Ramos (cell line): ENCODE data around the gene CDH11.

Source experiments
- in situ Hi-C: fragments of 300-500 bp; cut with MboI; formaldehyde crosslinking; loops from one replicate; pipeline ENCODE4 v1.14.3; 2022; ENCODE audit warnings: low sequenced_read_pairs; ENCODE audit not compliant: unreplicated experiment

CDH11 gene

DNA sequence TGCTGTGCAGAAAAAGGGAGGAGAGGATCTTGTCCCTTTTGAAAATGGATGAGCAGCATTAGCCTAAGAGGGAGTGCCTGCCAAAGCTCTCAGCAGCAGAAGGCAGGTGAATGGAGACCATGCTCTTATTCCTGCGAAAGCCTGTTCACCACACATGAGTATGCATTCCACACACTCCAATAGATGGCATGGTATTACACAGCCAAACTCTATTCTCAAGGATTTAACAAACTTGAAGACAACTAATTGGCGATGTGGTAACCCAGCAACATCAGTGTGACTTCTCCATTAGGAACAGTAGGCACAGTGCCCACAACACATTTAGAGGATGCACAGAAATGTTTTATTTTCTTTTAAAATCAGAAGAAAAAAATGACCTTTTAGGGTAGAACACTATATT lies 77.8 kb downstream of the CDH11 start:
- in situ Hi-C loops = no loop called here

DNA sequence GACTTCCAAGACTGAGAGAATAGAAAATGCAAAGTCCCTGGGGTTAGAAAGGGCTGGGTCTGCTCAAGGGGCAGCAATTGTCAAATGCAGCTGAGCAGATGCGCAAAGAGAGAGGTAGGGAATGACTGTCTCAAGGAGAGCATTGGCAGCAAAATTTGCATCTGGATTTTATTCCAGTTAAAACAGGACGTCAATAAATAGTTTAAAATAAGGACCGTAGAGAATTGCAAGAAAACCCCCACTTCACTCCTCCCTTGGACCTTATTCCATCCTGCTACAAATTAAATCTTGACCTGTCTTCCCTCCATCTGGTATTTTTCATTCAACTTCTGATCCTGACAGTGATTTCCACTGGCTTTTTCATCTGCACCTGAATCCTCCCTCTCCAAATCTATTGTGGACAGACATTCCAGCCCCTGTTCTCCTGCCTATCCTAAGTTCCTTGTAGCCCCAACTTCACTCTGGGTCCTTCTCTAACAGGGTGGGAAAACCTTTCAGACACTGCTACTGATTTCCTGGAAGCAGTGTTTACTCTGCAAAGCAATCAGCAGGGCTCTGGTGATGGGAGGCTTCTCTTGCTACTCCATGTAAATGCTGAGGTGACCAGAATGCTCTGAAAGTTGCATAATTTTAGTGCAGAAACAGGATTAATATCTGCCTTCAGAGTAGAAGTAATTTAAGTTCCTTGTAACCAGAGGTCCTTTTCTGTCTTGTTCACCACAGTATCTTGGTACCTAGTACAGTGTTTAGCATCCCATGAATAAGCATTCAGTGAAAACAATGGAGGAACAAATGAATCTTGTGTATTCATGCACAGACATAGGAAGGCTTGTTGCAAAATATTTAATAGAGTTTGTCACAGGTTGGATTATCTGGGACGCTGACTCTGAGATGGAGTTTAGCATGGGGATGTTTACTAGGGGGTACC lies 79.2 kb downstream of the CDH11 start:
- in situ Hi-C loops = no loop called here

DNA sequence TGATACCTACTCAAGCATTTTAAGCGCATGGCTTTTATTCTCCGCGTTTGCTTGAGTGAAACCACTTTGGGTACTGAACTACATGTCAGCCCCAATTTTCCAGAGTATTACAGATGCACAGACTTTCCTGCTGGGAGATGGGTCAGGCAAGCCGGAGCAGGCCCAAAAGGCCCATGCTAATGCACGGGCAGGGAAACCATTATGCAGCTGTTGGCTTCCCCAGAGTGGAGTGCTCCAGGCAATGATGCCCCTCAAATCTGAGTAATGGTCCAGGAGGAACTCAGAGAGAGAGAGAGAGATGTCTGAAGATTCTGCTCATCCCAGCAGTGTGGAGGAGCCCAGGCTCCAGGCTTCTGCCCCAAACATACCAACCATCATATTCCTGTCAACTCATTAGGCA lies 80.2 kb downstream of the CDH11 start:
- in situ Hi-C loops = no loop called here

DNA sequence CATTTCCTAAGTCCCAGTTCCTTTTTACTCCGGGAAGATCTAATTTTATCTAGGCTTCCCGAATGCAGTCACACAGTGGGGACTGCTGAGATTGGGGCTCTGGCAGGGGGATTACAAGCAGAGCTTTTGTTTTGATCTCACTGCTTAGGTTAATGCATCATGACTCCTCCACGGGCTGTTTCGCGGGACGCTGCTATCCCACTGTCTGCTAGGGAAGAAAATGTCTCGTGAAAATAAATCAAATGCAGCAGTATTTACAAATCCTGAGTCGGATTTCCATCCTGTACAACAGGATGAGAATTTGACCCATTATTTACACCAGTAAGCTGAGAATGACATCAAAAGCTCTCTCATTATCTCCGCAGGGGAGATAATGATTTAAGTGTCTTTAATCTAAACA lies 83.8 kb downstream of the CDH11 start:
- in situ Hi-C loops = no loop called here

DNA sequence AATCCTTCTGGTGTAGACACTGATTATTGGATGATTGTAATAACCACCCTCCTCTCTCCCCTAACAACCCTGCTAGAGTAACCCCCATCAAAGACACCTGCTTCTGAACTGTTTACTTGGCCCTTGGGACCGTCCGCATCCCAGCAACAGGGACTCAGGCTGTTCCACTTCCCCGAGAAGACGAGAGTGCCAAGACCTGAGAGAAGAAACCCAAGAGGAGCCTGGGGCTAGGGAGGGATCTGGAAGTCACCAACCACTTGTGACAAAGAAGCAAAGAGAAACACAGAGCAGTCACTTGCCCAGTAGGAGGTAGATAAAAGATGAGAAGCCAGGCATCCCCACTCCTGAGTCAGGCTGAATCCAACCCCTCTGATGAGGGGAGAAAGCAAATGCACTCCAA lies 84.3 kb downstream of the CDH11 start:
- in situ Hi-C loops = no loop called here

DNA sequence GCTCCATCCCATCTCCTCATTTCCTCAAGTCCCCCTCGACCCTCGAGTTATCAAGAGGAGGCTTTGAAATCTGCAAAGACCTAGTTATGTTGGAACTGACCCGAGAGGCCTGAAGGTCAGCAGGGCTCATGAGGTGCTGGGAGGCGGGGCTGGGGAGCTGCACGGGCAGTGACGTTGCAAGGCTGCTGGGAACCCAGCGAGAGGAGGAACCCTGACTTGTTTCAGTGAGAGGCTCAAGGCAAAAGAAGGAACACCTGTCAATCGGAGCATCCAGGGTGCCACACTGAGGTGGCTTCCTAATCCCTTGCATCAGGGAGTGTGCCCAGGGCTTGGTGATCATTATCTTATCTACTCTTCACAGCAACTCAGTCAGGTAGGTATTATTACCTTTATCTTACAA lies 86.9 kb downstream of the CDH11 start:
- in situ Hi-C loops = no loop called here

DNA sequence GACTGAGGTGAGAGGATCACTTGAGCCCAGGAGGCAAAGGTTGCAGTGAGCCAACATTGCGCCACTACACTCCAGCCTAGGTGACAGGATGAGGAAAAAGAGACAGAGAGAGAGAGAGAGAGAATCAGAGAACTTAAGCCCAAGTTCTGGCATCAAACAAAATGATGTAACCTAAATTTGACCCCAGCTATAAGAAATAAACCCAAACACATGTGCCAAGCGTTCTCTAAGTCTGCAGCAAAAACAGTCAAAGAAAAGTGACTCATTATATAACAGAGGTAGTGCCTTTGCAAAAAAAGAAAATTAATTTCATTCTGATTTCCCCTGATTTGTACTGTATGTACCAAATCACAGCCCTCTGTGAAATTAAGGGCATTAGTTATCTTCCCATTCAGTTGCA lies 89.5 kb downstream of the CDH11 start:
- in situ Hi-C loops = no loop called here

DNA sequence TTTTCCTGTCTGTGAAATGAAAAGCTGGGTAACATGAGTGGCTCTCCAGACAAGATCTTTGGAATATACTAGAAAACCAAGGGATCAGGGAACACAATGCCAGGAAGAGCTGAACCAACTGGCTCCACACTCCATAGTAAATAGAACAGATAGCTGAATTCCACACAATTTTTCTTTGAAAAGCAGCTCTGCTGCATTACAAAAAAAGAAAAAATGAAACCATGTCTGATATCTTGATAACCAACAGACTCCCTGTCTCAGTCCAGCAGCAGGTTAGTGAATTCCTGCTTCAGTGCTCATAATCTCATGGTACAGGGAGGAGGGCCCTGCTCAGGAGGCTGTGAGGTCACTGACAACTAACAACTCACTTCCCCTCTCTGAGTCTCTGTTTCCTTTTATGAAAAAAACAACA lies 97.1 kb downstream of the CDH11 start:
- in situ Hi-C loops = no loop called here

DNA sequence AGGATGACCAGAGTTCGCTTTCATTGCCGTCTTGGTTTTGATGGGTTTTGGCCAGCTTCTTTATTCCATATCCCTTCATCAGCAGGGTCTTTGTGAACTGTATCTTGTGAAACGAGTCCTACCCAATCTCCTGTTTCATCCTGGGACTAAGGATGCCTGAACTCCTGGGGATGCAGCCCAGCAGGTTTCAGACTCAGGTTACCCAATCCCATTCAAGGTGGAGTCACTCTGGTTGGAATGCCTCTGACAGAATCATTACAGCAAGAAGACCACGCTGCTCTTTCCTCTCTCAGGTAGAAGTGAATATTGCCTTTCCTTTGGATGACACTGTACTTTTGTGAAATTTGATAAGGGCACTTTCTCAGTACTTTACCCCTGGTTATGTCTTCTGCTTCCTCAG lies 98.1 kb downstream of the CDH11 start:
- in situ Hi-C loops = no loop called here

DNA sequence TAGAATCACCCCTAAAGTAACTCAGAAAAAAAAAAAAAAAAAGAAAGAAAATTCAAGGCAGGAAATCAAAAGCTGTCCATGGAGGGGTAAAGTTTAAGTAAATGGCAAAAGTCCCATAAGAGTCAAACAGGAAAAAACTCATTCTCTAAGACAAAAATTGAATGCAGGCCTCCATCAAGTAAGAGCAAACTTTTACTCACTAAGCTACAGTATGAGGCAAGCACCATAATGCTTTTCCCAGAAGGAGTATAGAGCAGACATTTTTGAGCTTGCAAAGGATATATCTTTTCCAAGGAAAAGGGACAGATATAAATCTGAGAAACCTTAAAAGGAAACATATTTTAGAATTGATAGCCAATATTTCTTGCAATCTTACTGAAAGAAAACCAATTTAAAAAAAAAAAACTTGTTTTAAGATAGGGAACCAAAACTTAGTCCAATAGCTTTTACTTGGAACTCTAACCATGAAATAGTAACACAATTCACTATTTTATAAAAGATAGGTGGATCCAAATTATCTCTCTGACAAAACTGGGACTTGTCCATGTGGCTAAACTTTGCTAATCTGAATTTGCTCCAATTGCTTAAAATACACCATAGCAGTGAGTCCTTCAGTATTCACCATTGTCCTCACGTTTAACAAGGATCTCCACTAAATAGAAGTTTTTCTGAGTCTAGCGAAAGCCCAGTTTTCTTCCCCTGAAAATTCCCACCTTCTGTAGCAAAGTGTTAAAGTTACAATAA lies 99.8 kb downstream of the CDH11 start:
- in situ Hi-C loops = no loop called here

DNA sequence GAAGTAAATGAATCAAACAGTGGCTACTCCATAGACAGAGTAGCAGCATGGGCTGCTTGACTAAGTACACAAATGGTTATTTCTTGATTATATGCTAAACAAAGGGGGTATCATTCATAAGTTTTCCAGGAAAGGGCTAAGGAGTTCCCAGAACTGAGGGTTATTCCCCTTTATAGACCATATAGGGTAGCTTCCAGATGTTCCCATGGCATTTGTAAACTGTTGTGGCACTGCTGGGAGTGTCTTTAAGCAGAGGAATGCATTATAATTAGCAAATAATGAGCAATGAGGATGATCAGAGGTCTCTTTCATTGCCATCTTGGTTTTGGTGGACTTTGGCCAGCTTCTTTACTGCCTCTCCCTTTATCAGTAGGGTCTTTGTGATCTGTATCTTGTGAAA lies 105.1 kb downstream of the CDH11 start:
- in situ Hi-C loops = no loop called here

DNA sequence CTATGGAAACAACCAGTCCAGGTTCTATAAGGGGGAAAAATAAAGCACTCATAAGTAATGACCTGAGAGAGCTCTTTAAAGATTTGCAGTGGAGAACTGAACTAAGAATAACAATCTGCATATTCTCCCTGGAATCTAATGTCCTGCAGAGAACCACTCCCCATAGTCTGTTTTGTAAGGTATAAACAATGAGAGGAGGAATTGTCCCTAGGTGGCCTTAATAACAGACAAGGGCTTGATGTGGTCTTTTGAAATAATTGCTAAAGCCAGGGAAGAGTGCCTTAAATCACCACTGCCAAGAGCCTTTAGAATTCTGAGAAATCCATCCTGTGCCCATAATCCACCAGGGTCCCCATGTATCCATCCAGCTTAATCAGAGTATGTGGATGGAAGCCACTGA lies 106.3 kb downstream of the CDH11 start:
- in situ Hi-C loops = no loop called here

DNA sequence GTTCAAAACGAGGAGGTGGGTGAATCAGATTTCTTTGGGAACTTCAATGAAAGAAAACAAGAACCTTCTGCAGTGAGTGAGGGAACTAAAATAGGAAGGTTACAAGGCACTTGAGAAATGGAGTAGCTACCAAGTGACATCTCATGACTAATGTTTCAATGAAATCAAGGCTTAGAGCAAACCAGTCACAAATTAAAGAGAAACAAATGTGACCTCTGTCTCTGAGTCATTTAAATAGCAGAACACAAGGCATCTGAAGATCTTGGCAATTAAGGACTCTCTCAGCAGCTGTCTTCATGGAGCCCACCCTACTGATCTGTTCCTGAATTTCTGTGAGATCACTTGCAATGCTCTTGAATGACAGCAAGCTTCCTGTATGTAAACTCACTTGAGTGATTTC lies 109.5 kb downstream of the CDH11 start:
- in situ Hi-C loops = no loop called here

DNA sequence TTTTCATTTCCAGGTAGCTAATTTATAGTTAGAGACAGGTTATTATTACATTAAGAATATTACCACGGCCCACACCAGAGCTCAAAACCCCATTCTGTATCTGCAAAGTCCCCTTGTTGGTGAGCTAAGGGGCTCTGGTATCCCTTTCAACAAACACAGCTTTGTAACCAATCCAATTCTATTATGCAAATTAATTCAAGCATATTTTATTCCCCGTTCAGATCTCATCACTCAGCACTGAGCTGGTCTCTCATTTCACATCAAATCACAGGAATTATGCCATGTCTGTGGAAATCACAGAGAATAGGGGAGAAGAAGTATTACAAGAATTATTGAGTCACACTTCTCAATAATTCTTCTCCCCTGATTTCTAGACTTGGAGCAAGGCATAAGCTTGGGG lies 111.7 kb downstream of the CDH11 start:
- in situ Hi-C loops = no loop called here

DNA sequence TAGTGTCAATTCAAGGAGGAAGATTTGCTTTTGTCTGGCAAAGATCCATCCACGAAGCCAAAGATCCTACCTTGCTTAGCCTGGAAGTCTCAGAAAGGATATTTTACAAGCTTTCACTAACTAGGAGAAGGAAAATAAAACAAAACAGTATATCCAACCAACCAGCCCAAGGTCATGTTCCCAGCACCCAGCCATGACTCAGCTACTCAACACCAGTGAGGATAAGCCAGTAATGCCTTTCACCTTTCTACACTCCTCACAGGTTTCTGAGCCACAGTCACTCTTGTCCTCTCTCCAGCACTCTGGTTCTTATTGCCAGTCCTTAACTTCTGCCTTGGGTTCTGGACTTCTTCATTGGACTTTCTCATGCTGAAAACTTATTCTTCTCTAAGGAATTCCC lies 116.2 kb downstream of the CDH11 start:
- in situ Hi-C loops = no loop called here

DNA sequence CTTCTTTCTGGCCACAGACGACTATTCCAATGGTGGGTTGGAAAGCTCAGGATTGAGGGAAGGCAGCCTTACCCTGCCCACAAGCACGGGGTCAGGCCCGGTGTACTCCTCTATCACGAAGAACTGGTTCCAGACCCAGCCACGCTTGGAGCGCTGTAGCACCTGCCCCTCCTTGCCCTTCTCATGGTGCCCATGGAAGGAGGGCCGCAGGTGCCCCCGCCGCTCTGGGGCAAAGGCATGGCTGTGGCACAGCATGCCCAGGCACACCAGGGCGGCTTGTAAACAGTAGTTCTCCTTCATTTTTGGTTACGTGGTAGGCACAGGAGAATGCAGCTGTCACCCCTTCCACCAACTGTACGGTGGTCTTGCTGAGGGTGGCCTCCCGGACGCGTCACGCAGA lies 117.3 kb downstream of the CDH11 start:
- in situ Hi-C loops = no loop called here

DNA sequence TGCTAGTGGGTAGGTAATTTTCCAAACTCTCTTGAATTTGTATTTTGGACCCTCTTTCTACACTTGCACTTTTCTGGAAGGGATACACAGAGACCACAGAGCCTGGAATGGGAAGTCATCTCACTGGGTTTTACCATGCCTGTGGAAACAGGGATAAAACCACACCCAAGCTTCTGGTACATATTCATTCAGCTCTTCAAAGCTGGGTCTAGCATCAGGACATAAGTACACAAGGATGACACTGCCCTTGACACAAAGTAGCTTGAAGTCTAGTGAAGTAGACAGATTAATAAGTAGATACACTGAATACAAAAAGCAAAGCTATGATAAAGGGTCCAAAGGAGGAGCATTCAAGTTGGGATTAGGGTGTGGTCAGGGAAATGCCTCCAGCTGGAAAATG lies 118.2 kb downstream of the CDH11 start:
- in situ Hi-C loops = no loop called here

DNA sequence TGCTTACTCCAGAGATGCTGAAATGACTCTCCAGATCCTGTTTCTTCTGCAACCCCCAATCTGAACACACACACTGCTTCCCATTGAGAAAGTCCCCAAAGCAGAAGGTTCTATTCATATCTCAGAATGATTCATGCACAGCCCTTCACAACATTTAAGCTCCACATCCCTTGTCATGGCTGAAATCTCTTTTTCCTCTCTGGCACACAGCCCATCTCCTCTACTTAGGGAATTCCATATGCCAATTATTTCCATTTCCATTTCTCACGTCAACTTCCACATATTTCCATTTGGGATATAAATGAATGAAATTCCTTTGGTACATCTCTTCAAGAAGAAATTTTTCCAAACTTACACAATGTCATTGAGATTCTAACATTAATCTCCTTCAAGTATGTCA lies 119.6 kb downstream of the CDH11 start:
- in situ Hi-C loops = no loop called here

DNA sequence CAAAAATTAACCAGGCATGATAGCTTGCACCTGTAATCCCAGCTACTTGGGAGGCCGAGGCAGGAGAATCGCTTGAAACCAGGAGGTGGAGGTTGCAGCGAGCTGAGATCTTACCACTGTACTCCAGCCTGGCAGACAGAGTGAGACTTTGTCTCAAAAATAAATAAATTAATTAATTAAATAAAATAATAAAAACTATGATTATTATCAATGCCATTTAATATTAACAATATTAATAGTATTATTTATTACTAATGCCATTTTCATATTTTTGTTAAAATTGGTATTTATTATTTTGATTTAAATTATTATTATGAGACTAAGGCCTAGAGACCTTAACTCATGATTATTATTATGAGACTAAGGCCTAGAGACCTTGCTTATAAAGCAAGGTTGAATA lies 121.2 kb downstream of the CDH11 start:
- in situ Hi-C loops = no loop called here

DNA sequence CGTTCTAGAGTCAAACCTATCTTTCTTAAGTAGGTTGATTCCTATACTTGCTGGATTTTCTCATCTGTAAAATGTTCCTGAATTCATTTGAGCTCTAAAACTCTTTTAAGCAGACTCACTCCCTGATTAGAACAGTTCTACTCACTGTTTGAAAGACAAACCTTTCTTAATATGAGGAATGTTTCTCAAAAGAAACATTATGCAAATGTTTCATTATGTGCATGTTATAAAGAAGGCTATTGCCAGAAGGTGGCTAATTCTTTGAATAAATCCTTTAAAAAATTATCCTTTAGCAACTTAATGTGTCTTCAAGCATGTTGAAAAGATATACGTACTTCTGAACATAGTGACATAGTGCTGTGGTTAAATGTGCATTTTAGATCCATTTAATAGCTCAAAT lies 124.1 kb downstream of the CDH11 start:
- in situ Hi-C loops = no loop called here

DNA sequence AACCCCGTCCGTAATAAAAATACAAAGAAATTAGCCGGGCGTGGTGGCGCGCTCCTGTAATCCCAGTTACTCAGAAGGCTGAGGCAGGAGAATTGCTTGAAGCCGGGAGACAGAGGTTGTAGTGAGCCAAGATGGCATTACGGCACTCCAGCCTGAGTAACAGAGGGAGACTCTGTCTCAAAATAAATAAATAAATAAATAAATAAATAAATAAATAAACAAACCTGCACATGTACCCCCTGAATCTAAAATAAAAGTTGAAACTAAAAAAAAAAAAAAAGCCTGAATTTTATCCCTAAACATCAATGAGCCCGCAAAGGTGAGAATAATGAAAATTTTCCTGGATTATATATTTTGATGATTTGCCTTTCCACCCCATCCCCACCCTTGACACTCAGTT lies 124.7 kb downstream of the CDH11 start:
- in situ Hi-C loops = no loop called here

DNA sequence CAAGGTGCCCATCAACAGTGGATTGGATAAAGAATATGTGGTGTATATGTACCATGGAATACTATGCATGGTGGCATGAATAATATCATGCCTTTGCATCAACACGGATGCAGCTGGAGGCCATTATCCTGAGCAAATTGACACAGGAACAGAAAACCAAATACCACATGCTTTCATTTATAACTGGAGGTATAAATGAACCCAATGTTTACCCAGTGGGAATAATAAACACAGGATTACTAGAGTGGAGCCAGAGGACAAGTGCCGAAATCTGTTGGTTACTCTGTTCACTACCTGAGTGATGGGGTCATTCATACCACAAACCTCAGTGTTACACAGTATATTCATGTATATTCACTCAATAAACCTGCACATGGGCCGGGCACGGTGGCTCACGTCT lies 125.2 kb downstream of the CDH11 start:
- in situ Hi-C loops = no loop called here
